SK-N-SH (cell line): ENCODE data around the gene RBM44. TPM values are rescaled to one million over a fixed set of nuclear protein-coding genes. Genes with fewer than 3 reads are reported as not detected.

Experiments
- CTCF ChIA-PET: fragments of 300-600, 350-600 bp; formaldehyde crosslinking; extraction: SDS; loops from one replicate; lab custom pipeline; 2021; lab: Yijun Ruan, JAX
- POLR2A ChIA-PET: fragments of 350-600 bp; sonication (Branson Sonifier 250); formaldehyde crosslinking; extraction: SDS; loops from one replicate; lab custom pipeline; 2020; ENCODE audit warnings: antibody characterized with exemption, inconsistent platforms; lab: Yijun Ruan, JAX
- DNase-seq: peaks from one replicate; pipeline ENCODE4 v3.0.0; 2012
- H2AFZ ChIP-seq: fragments of 200-600 bp; sonication (generic); 2 replicates; pipeline ENCODE4 v1.8.1; 2016; ENCODE audit warnings: antibody characterized with exemption, mild to moderate bottlenecking, low read depth
- H3F3A ChIP-seq: fragments of 200-600 bp; sonication (generic); replicated peaks from 2 replicates; pipeline ENCODE3; 2016; ENCODE audit warnings: antibody characterized with exemption, mild to moderate bottlenecking; ENCODE audit not compliant: insufficient read depth
- H3K27ac ChIP-seq, 2 experiments: fragments of 200-500 bp in 1 of 2; fragments of 200-600 bp in 1 of 2; sonication (Bioruptor generic) in 1 of 2; sonication (generic), shearing (Covaris generic) in 1 of 2; 2 replicates each; pipeline versions ENCODE4 v1.5.1 to v1.6.1; 2014 to 2016; ENCODE audit warnings: low read depth in 2 of 2, inconsistent platforms in 1 of 2, low read length in 1 of 2, mild to moderate bottlenecking in 1 of 2, mixed read lengths in 1 of 2
- H3K27me3 ChIP-seq: fragments of 200-600 bp; sonication (generic), shearing (Covaris generic); 2 replicates; pipeline ENCODE4 v1.6.1; 2016; ENCODE audit warnings: mixed run types; ENCODE audit not compliant: insufficient read depth
- H3K36me3 ChIP-seq, 2 experiments: fragments of 200-500 bp in 1 of 2; fragments of 200-600 bp in 1 of 2; sonication (Bioruptor generic) in 1 of 2; sonication (generic) in 1 of 2; replicated peaks in 1 of 2; 2 replicates each; pipeline versions ENCODE3 to v1.5.1; 2014 to 2016; ENCODE audit warnings: low read length in 1 of 2, mild to moderate bottlenecking in 1 of 2; ENCODE audit not compliant: insufficient read depth in 2 of 2, control insufficient read depth in 1 of 2
- H3K4me1 ChIP-seq, 2 experiments: fragments of 200-500 bp in 1 of 2; fragments of 200-600 bp in 1 of 2; sonication (Bioruptor generic) in 1 of 2; sonication (generic), shearing (Covaris generic) in 1 of 2; 2 replicates each; pipeline versions ENCODE4 v1.5.1 to v1.6.1; 2014 to 2016; ENCODE audit warnings: low read depth in 1 of 2, low read length in 1 of 2, mixed run types in 1 of 2; ENCODE audit not compliant: insufficient read depth in 2 of 2, control insufficient read depth in 1 of 2
- H3K4me2 ChIP-seq: fragments of 200-600 bp; sonication (generic), shearing (Covaris generic); 2 replicates; pipeline ENCODE4 v1.6.1; 2017; ENCODE audit warnings: mixed run types
- H3K4me3 ChIP-seq, 2 experiments: fragments of 200-500 bp in 1 of 2; fragments of 200-600 bp in 1 of 2; sonication (Bioruptor generic) in 1 of 2; sonication (generic), shearing (Covaris generic) in 1 of 2; 2 replicates each; pipeline versions ENCODE4 v1.5.1 to v1.8.1; 2014 to 2016; ENCODE audit warnings: low read depth in 2 of 2, inconsistent platforms in 1 of 2, low read length in 1 of 2, mild to moderate bottlenecking in 1 of 2, mixed read lengths in 1 of 2, moderate library complexity in 1 of 2
- H3K79me2 ChIP-seq: fragments of 200-600 bp; sonication (generic); 2 replicates; pipeline ENCODE4 v1.8.1; 2017; ENCODE audit warnings: mild to moderate bottlenecking; ENCODE audit not compliant: insufficient read depth
- H3K9ac ChIP-seq: fragments of 200-600 bp; sonication (generic); 2 replicates; pipeline ENCODE4 v1.6.1; 2017; ENCODE audit warnings: mixed run types
- H3K9me2 ChIP-seq: fragments of 200-600 bp; sonication (generic); 2 replicates; pipeline ENCODE4 v1.6.1; 2017; ENCODE audit warnings: mixed run types
- H3K9me3 ChIP-seq: fragments of 200-600 bp; sonication (generic); 2 replicates; pipeline ENCODE4 v1.6.1; 2017; ENCODE audit warnings: mixed run types, mild to moderate bottlenecking, moderate library complexity
- H4K20me1 ChIP-seq: fragments of 200-600 bp; sonication (generic); 2 replicates; pipeline ENCODE4 v1.6.1; 2017; ENCODE audit warnings: mild to moderate bottlenecking, mixed run types; ENCODE audit not compliant: insufficient read depth
- CHD2 ChIP-seq: fragments of 150-350 bp; IDR thresholded peaks from 2 replicates; pipeline ENCODE4 v1.6.1; 2018; ENCODE audit warnings: low read length; ENCODE audit not compliant: partially characterized antibody
- CTCF ChIP-seq: fragments of 200-600 bp; sonication (generic); IDR thresholded peaks from 2 replicates; pipeline ENCODE4 v1.6.1; 2017; ENCODE audit warnings: antibody characterized with exemption, mild to moderate bottlenecking, moderate library complexity
- ELF1 ChIP-seq: IDR thresholded peaks from 2 replicates; pipeline ENCODE4 v1.4.0; 2012
- FOSL2 ChIP-seq: IDR thresholded peaks from 2 replicates; pipeline ENCODE4 v1.4.0; 2012; ENCODE audit warnings: low read depth, mild to moderate bottlenecking, moderate library complexity, borderline replicate concordance
- MAX ChIP-seq: IDR thresholded peaks from 2 replicates; pipeline ENCODE4 v1.4.0; 2012; ENCODE audit warnings: low read depth
- MEF2A ChIP-seq: IDR thresholded peaks from 2 replicates; pipeline ENCODE4 v1.4.0; 2012; ENCODE audit warnings: low read depth, borderline replicate concordance
- MXI1 ChIP-seq: IDR thresholded peaks from 2 replicates; pipeline ENCODE4 v1.6.1; 2012; ENCODE audit warnings: mild to moderate bottlenecking, low read depth, low read length, improper control_type of control experiment
- PBX3 ChIP-seq: IDR thresholded peaks from 2 replicates; pipeline ENCODE4; 2012
- RFX5 ChIP-seq: IDR thresholded peaks from 2 replicates; pipeline ENCODE4 v1.6.1; 2012; ENCODE audit warnings: mild to moderate bottlenecking, improper control_type of control experiment, low read length
- RXRA ChIP-seq: IDR thresholded peaks from 2 replicates; pipeline ENCODE4 v1.4.0; 2012; ENCODE audit warnings: low read depth, mild to moderate bottlenecking, borderline replicate concordance
- TAF1 ChIP-seq: IDR thresholded peaks from 2 replicates; pipeline ENCODE4 v1.6.1; 2012; ENCODE audit warnings: low read depth, mild to moderate bottlenecking, low read length, moderate library complexity, borderline replicate concordance
- TCF12 ChIP-seq: IDR thresholded peaks from 2 replicates; pipeline ENCODE4 v1.4.0; 2012
- WGBS: methylation state at CpG from one replicate; pipeline ENCODE4 v1.1.6; 2017; ENCODE audit warnings: low lambda C conversion rate; 5-methylcytosine and 5-hydroxymethylcytosine counted together
- polyA plus RNA-seq, 3 experiments: library from polyadenylated mRNA; depleted of rRNA; stranded (reverse); fragments of >200 nt; gene quantifications; 2 replicates each; pipeline ENCODE4 v1.2.3, GENCODE V29; 2012
- TF ChIP-seq, protein P1 (sequence below): fragments of 150-350 bp; IDR thresholded peaks from 2 replicates; pipeline ENCODE4 v1.6.1; 2016; ENCODE audit warnings: mild to moderate bottlenecking, low read depth, low read length

RBM44 gene
- polyA plus RNA-seq, 1 of the 3 experiments (the other 2 are of a cell fraction): 0.30 TPM

DNA sequence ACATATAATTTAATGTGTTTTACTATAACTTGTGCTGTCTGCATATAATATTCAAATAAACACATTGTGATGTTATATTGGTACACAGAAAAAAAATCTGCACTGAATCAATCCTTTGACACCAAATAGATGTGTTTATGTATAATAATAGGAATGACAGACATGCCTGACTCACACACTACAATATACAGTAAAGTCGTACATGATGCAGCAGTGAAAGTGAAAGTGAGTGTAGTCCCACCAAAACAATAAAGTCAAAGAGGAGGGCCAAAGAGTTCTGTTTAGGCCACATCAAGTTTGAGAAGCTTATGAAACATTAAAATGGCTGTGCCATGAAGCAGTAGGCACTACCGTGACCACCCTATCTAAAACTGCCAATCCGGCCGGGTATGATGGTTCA is 8.2 kb upstream of the RBM44 start (continued):
- no peak for TF ChIP-seq MXI1
- TF ChIP-seq, protein P1, sequence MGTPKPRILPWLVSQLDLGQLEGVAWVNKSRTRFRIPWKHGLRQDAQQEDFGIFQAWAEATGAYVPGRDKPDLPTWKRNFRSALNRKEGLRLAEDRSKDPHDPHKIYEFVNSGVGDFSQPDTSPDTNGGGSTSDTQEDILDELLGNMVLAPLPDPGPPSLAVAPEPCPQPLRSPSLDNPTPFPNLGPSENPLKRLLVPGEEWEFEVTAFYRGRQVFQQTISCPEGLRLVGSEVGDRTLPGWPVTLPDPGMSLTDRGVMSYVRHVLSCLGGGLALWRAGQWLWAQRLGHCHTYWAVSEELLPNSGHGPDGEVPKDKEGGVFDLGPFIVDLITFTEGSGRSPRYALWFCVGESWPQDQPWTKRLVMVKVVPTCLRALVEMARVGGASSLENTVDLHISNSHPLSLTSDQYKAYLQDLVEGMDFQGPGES: no peak
- no peak for TF ChIP-seq TAF1
- no peak for TF ChIP-seq FOSL2
- TF ChIP-seq TCF12: no peak
- TF ChIP-seq RFX5: no peak
- no peak for TF ChIP-seq MEF2A
- no peak for TF ChIP-seq ELF1
- no peak for TF ChIP-seq MAX
- TF ChIP-seq PBX3: no peak
- TF ChIP-seq RXRA: no peak

DNA sequence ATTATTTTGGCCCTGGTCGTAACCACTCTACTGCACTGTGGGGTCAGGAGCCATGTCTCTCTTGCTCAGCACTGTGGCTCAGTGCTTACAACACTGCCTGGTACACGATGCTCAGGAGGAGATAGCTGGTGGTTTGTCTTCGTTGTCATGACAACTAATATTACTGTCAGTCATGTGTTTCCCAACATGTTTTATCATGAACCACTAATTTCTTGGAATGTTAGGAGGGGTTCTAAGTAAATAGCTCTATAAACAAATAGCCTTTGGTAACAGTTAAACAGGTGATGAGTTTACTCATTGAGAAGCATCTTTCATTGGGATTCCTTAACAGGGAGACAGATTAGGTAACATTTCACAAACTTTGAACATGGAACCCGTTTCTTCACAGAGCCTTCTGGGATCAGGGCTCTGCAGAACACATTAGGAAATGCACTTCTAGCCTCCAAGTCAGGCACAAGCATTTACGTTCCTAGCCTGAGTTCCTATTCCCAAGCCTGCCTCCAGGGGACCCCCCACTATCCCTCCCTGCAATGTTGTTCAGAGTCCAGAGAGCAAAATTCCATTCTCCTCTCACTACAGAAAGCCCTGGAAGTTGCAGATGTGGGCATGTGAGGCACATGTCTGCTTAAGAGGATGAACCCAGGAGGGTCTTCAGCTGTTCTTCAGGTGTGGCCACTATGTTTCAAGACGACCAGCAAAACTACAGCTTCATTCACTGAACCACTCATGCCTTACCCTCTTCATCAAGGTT is 6.4 kb upstream of the RBM44 start:
- ChIA-PET POLR2A (no interaction called here), CTCF (interaction anchor here (0.6 to 1.1 kb wide), 2 partner anchors 18 to 35 kb away, joined by 3 read pairs; no protein-coding TSS in a partner anchor)
- H3K27me3 ChIP-seq: no peaks in the 10 kb centered on the region
- TF ChIP-seq CHD2: no peak
- TF ChIP-seq CTCF: peak; percentile 21; the same call in 1 of the 2 replicates
- TF ChIP-seq PBX3: no peak
- no peak for DNase-seq
- no peaks in the 10 kb centered on the region for H3K79me2 ChIP-seq
- H3K9me3 ChIP-seq: peaks cover 14% of the 10 kb centered on the region; the same call in 1 of the 2 replicates
- H3K27ac ChIP-seq: no peak overlapping the region
- H3K4me3 ChIP-seq: no peak overlapping the region
- H3K36me3 ChIP-seq: peaks cover 0 to 17% of the 10 kb centered on the region in 2 experiments
- H2AFZ ChIP-seq: no peak overlapping the region
- no peak overlapping the region for H3K4me2 ChIP-seq
- no peak overlapping the region for H3K9ac ChIP-seq
- no peaks in the 10 kb centered on the region for H4K20me1 ChIP-seq
- peaks cover 11% of the 10 kb centered on the region for H3F3A ChIP-seq
- 89% methylated on average over 6 of the region's 6 CpGs for WGBS
- H3K9me2 ChIP-seq: no peaks in the 10 kb centered on the region
- H3K4me1 ChIP-seq: peaks cover 0 to 3% of the 10 kb centered on the region in 2 experiments; a peak in 1 of 4 replicates
